SK-N-MC (cell line): Measurements from ENCODE around the gene SERINC2.
"Not testable (repeated sequence)": the region's sequence is repeated elsewhere in the genome, so short reads cannot be mapped to it uniquely, and the experiment has no call there.

ENCODE experiments used
- DNase-seq: peaks from one replicate; pipeline ENCODE4 v3.0.0-alpha.2; 2011; ENCODE audit warnings: low read depth, low spot score
- H3K27ac ChIP-seq: fragments of 200-600 bp; sonication (generic); 2 replicates; pipeline ENCODE4 v1.5.1; 2016; ENCODE audit warnings: mixed run types
- H3K36me3 ChIP-seq: fragments of 200-600 bp; sonication (generic); 2 replicates; pipeline ENCODE4 v1.6.1; 2017; ENCODE audit warnings: antibody characterized with exemption, low read length, mixed read lengths; ENCODE audit not compliant: insufficient read depth
- H3K4me3 ChIP-seq: fragments of 200-600 bp; sonication (generic); 2 replicates; pipeline ENCODE4 v1.5.1; 2016
- H3K9ac ChIP-seq: fragments of 200-600 bp; sonication (generic); 2 replicates; pipeline ENCODE4 v1.8.0; 2017; ENCODE audit warnings: mixed run types, mixed read lengths; ENCODE audit not compliant: insufficient read length
- H3K9me3 ChIP-seq: fragments of 200-600 bp; sonication (generic); 2 replicates; pipeline ENCODE4 v1.6.1; 2017; ENCODE audit warnings: low read depth, mild to moderate bottlenecking, antibody characterized with exemption, low read length, moderate library complexity, mixed read lengths
- EZH2 ChIP-seq: fragments of 200-600 bp; sonication (generic); IDR thresholded peaks from one replicate; pipeline ENCODE4 v1.6.1; 2017; ENCODE audit warnings: antibody characterized with exemption
- FOXP2 ChIP-seq: optimal IDR thresholded peaks from 2 replicates; pipeline ENCODE3; 2011; ENCODE audit warnings: mild to moderate bottlenecking, moderate library complexity; ENCODE audit not compliant: insufficient read depth; ENCODE audit errors: extremely low read length, control extremely low read depth
- POLR2AphosphoS5 ChIP-seq: IDR thresholded peaks from 2 replicates; pipeline ENCODE4 v1.6.1; 2012; ENCODE audit warnings: mild to moderate bottlenecking, low read depth, low read length, borderline replicate concordance

The SERINC2 gene

DNA sequence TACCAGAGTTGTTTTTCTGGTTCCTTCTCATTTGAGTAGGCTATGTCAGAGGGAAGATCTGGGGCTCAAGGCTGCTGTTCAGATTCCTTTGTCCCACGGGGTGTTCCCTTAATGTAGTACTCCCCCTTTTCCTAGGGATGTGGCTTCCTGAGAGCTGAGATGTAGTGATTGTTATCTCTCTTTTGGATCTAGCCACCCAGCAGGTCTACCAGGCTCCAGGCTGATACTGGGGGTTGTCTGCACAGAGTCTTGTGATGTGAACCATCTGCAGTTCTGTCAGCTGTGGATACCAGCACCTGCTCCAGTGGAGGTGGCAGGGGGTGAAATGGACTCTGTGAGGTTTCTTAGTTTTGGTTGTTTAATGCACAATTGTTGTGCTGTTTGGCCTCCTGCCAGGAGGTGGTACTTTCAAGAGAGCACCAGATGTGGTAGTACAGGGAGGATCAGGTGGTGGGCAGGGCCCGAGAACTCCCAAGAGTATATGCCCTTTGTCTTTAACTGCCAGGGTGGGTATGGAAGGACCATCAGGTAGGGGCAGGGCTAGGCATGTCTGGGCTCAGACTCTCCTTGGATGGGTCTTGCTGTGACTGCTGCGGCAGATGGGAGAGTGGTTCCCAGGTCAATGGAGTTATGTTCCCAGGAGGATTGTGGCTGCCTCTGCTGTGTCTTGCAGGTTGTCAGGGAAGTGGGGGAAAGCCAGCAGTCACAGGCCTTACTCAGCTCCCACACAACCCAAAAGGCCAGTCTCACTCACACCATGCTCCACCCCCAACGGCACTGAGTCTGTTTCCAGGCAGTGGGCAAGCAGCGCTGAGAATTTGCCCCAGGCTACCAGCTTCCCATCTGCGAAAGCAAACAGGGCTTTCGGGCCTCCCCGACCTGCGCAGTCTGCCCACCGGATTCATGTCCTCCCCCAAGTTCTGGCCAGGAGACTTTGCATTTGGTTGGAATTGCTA is 64.2 kb downstream of the SERINC2 start:
- Histone ChIP-seq H3K4me3 (no peak overlapping the region), H3K36me3 (no peaks in the 10 kb centered on the region), H3K9me3 (0 out of 2 replicates have a peak, but pooled peaks cover 3% of the 10 kb centered on the region), H3K9ac (no peak overlapping the region), H3K27ac (no peak overlapping the region)
- no peak for TF ChIP-seq POLR2AphosphoS5
- TF ChIP-seq FOXP2: no peak
- TF ChIP-seq EZH2: no peak
- peak; percentile 16 for DNase-seq

DNA sequence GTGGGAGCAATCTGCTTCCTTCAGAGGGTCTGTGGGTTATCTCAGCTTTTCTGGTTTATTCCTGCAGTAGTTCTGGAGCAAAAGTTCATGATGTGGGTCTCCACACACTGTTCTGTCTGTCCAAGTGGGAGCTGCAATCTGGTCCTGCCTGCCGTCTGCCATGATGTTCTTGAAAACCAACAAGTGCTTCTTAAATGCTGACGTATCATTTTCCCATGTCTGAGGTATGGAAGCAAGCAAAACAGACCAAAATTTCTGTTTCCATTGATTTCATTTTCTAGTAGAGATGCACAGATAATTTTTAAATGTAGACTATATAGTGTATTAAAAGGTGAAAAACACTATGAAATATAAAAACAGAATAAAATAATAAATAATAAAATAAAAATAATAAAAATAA is 65.2 kb downstream of the SERINC2 start:
- Histone ChIP-seq H3K36me3 (no peaks in the 10 kb centered on the region), H3K27ac (no peak overlapping the region), H3K9ac (no peak overlapping the region), H3K9me3 (0 out of 2 replicates have a peak, but pooled peaks cover 3% of the 10 kb centered on the region), H3K4me3 (no peak overlapping the region)
- DNase-seq: no peak
- TF ChIP-seq POLR2AphosphoS5: no peak
- no peak for TF ChIP-seq FOXP2
- TF ChIP-seq EZH2: no peak

DNA sequence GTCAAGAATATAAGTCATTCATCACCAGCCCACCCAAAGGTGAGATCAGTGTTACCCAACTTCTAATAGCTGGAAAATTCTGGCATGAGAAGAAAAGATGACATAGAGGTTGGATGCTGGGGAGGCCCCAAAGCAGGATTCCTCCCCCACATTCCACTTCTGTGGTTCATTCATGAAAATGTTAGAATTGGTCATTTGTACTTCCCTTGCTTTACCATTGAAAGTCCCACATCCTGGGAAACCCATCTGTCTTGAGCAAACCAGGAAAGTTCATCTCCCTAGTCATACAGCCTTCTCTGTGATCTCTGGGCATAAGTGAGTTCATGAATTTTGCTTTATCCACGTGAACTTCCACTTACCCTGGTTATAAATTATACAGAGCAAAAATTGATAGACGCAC is 66.8 kb downstream of the SERINC2 start:
- H3K27ac ChIP-seq: no peak overlapping the region
- H3K9ac ChIP-seq: no peak overlapping the region
- no peaks in the 10 kb centered on the region for H3K36me3 ChIP-seq
- no peak overlapping the region for H3K4me3 ChIP-seq
- 0 out of 2 replicates have a peak, but pooled peaks cover 3% of the 10 kb centered on the region for H3K9me3 ChIP-seq
- no peak for TF ChIP-seq EZH2
- TF ChIP-seq POLR2AphosphoS5: no peak
- TF ChIP-seq FOXP2: no peak
- DNase-seq: no peak

DNA sequence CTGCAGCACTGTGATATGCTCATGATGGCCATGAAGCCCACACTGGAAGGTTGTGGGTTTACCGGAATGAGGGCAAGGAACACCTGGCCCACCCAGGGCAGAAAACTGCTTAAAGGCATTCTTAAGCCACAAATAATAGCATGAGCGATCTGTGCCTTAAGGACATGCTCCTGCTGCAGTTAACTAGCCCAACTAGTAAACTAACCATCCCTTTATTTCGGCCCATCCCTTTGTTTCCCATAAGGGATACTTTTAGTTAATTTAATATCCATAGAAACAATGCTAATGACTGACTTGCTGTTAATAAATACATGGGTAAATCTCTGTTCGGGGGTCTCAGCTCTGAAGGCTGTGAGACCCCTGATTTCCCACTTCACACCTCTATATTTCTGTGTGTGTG is 67.4 kb downstream of the SERINC2 start:
- H3K9me3 ChIP-seq, H3K27ac ChIP-seq, H3K4me3 ChIP-seq, H3K36me3 ChIP-seq, H3K9ac ChIP-seq, DNase-seq: not testable (repeated sequence)

DNA sequence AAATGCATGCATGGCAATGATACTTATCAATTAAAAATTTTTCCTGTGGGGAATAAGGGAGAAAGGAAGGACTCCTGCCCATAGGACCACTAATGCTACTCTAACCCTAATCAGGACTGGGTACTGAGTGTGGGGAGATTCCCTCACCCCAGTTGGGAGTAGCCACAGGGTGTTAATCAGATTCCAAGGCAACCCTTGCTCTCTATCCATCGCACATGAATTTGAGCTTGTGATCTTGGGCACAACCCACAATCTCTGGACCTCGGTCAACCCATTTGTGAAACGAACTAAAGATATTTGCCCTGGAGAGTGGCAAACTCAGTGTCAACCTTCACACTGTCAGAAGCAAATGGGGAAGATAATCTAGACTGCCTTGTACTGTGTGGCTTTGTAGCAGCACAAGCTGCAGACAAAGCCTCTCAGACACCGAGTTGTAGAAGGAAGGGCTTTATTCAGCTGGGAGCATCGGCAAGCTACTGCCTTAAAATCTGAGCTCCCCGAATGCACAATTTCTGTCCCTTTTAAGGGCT is 69.5 kb downstream of the SERINC2 start:
- Histone ChIP-seq H3K9me3 (0 out of 2 replicates have a peak, but pooled peaks cover 3% of the 10 kb centered on the region), H3K4me3 (no peak overlapping the region), H3K27ac (no peak overlapping the region), H3K9ac (no peak overlapping the region), H3K36me3 (no peaks in the 10 kb centered on the region)
- TF ChIP-seq POLR2AphosphoS5 (no peak), FOXP2 (no peak), EZH2 (no peak)
- DNase-seq: no peak

DNA sequence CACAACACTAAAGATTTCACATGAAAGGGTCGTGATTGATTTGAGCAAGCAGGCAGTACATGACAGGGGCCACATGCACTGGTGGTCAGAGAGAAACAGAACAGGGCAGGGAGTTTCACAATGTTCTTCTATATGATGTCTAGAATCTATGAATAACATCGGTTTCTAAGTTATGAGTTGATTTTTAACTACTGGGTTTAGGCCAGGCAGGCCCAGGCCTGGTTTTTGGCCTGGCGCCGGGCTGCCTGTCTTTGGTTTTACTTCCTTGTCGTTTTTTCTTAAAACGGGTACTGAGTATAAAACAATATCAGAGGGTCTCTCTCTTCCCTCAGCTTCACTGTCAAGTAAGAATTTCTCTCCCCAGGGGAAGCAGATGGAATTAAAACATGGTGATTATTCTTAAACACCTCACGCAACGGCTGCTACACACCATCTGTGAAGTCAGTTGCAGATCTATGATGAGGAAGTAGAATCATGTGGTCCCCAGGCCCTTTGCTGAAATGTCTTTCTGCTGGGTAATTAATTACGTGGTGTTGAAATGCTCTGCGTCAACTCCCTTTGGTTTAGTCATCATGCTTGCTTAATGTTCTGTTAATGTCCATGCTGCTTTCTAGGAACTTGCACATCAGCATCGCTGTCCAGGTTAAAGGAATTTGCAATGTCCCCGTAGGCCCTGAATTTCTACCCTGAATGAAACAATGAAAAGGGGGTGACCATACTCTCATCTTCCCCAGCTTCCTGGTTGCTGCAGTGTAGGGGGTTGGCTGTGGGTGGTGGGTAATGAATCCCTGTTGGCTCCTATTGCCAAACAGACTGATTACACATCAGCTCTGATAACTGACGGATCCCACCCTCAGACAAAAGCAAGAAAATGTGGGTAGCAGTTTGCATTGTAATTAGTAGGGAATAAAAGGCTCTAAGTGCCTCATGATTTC is 70.3 kb downstream of the SERINC2 start:
- Histone ChIP-seq H3K9me3 (0 out of 2 replicates have a peak, but pooled peaks cover 3% of the 10 kb centered on the region), H3K27ac (no peak overlapping the region), H3K36me3 (no peaks in the 10 kb centered on the region), H3K4me3 (no peak overlapping the region), H3K9ac (no peak overlapping the region)
- TF ChIP-seq POLR2AphosphoS5 (no peak), FOXP2 (no peak), EZH2 (no peak)
- no peak for DNase-seq
